Measurements from ENCODE around the gene MAGI2.

MAGI2 gene

DNA sequence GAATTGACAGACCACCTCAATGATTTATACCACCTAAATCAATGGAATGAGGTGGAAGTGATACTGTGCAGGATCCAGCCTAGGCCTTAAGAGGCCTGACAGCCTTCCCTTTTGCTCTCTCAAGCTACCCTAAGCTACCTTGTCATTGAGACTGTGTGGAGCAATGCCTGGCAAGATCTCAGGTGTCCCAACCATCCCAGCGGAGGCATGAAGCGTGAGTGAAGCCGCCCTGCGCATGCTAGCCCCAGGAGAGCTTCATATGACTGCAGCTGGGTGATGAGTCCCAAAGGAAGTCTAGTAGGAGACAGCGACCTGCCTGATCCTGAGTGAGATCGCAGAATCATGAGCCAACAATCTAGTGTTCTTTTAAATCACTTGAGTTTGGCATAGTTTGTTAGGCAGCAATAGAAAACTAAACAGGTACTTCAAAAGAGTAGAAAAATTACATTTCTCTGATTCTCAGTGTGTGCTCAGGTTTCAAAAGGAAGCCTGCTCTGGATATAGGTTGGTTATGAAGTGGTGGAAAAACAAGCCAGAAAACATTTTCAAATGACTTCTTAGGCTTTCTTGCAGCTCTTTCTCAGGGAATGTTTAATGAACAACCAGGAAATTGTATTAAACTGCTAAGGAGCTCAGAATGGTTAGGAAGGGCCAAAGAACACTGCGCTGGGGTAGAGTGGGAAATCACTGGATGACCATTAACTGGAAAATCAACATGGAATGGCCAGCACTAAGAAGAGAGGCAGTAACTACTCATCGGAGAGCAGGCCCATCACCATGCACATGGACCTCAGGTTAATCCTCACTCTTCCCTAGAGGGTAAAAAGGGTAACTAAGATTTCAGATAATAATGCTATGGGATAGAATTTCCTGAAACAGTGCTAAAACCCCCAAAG is 1119.7 kb downstream of the MAGI2 start (continued):
- TF ChIP-seq GLIS3 (CRISPR knock-in tag; IDR thresholded peaks at IDR 0.05) (no peak), PATZ1 (CRISPR knock-in tag; IDR thresholded peaks at IDR 0.05; ENCODE audit: borderline replicate concordance) (no peak)

GRCh38 chr7:78329001-78329655 is 1124.3 kb downstream of the MAGI2 start:
- TF ChIP-seq PPARA (CRISPR knock-in tag; IDR thresholded peaks at IDR 0.05; ENCODE audit: borderline replicate concordance) (no peak), BACH2 (CRISPR knock-in tag; IDR thresholded peaks at IDR 0.05; ENCODE audit: borderline replicate concordance) (no peak), ZFP30 (CRISPR knock-in tag; IDR thresholded peaks at IDR 0.05) (no peak), ZNF70 (CRISPR knock-in tag; IDR thresholded peaks at IDR 0.05) (no peak), CSRNP3 (CRISPR knock-in tag; IDR thresholded peaks at IDR 0.05) (no peak), ZFP3 (CRISPR knock-in tag; IDR thresholded peaks at IDR 0.05) (no peak), ISL1 (CRISPR knock-in tag; IDR thresholded peaks at IDR 0.05) (no peak), TOX (CRISPR knock-in tag; IDR thresholded peaks at IDR 0.05; ENCODE audit: borderline replicate concordance) (no peak), TCF4 (CRISPR knock-in tag; IDR thresholded peaks at IDR 0.05; ENCODE audit: borderline replicate concordance) (no peak), PATZ1 (CRISPR knock-in tag; IDR thresholded peaks at IDR 0.05; ENCODE audit: borderline replicate concordance) (no peak), TSHZ2 (CRISPR knock-in tag; IDR thresholded peaks at IDR 0.05) (no peak), RARB (CRISPR knock-in tag; IDR thresholded peaks at IDR 0.05) (no peak), CSDC2 (CRISPR knock-in tag; IDR thresholded peaks at IDR 0.05) (no peak)
- no peak for ATAC-seq

DNA sequence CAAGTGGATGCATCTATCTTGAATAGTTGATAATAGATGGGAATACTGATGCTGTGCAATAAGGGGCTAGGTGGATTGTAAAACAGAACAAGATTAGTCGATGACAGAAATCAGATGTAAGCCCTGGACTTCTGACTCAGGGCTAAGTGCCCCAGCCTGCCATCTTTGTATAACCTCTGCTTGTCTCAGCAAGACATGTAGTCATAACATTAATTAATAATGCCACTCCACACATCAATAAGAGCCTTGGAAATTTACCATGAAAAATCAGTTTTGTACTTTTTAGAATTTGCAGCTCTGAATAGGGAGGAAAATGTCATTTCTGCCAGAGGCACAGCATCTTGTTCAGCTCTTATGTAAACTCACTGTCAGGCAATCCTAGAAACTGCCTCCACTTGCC is 1125.7 kb downstream of the MAGI2 start:
- no peak for ATAC-seq
- TF ChIP-seq PATZ1 (CRISPR knock-in tag; IDR thresholded peaks at IDR 0.05; ENCODE audit: borderline replicate concordance) (no peak), ARNTL (CRISPR knock-in tag; IDR thresholded peaks at IDR 0.05; ENCODE audit: borderline replicate concordance, low read depth) (no peak)

GRCh38 chr7:78326876-78327275 is 1126.6 kb downstream of the MAGI2 start:
- peak; percentile 78 for ATAC-seq
- no peak for TF ChIP-seq BACH2 (CRISPR knock-in tag; IDR thresholded peaks at IDR 0.05; ENCODE audit: borderline replicate concordance)
- TF ChIP-seq ZFP30 (CRISPR knock-in tag; IDR thresholded peaks at IDR 0.05), result no peak
- no peak for TF ChIP-seq ZNF565 (CRISPR knock-in tag; conservative IDR thresholded peaks at IDR 0.05; ENCODE audit: low read depth)
- TF ChIP-seq ZNF8 (CRISPR knock-in tag; IDR thresholded peaks at IDR 0.05), result no peak
- no peak for TF ChIP-seq CSRNP3 (CRISPR knock-in tag; IDR thresholded peaks at IDR 0.05)
- no peak for TF ChIP-seq TOX (CRISPR knock-in tag; IDR thresholded peaks at IDR 0.05; ENCODE audit: borderline replicate concordance)
- no peak for TF ChIP-seq TSHZ2 (CRISPR knock-in tag; IDR thresholded peaks at IDR 0.05)
- no peak for TF ChIP-seq PPARA (CRISPR knock-in tag; IDR thresholded peaks at IDR 0.05; ENCODE audit: borderline replicate concordance)
- peak; percentile 42; the same call in 1 of the 2 replicates for TF ChIP-seq ZFP3 (CRISPR knock-in tag; IDR thresholded peaks at IDR 0.05)
- no peak for TF ChIP-seq ARNTL (CRISPR knock-in tag; IDR thresholded peaks at IDR 0.05; ENCODE audit: borderline replicate concordance, low read depth)
- TF ChIP-seq GLIS3 (CRISPR knock-in tag; IDR thresholded peaks at IDR 0.05), result no peak
- no peak for TF ChIP-seq TCF4 (CRISPR knock-in tag; IDR thresholded peaks at IDR 0.05; ENCODE audit: borderline replicate concordance)
- peak; percentile 76; the same call in 1 of the 2 replicates for TF ChIP-seq CSDC2 (CRISPR knock-in tag; IDR thresholded peaks at IDR 0.05)

Measured in SK-N-SH treated with all-trans-retinoic acid at 6 μM for 48 hours (cell line).